GM06990 (cell line): ENCODE results near the gene MRGPRX3.
A peak's percentile ranks its signal among the peaks of the same experiment; 100 is the strongest.
"Not testable (repeated sequence)": the region's sequence is repeated elsewhere in the genome, so short reads cannot be mapped to it uniquely, and the experiment has no call there.

Experiments used
- DNase-seq: peaks from one replicate; pipeline ENCODE4 v3.0.0-alpha.2; 2011; ENCODE audit not compliant: insufficient read length; ENCODE audit errors: extremely low read depth
- H3K27me3 ChIP-seq: replicated peaks from 2 replicates; pipeline ENCODE4 v1.6.0; 2011; ENCODE audit warnings: low read length; ENCODE audit not compliant: control insufficient read depth, insufficient read depth
- H3K36me3 ChIP-seq: 2 replicates; pipeline ENCODE4 v1.5.1; 2011; ENCODE audit warnings: low read length; ENCODE audit not compliant: control insufficient read depth, insufficient read depth
- H3K4me3 ChIP-seq: replicated peaks from 2 replicates; pipeline ENCODE4 v1.5.1; 2011; ENCODE audit warnings: low read depth, mild to moderate bottlenecking, control low read depth, low read length
- TF ChIP-seq, protein P1 (sequence below): IDR thresholded peaks from 2 replicates; pipeline ENCODE4 v1.5.1; 2011; ENCODE audit warnings: low read length, control low read depth, mild to moderate bottlenecking, inconsistent platforms; ENCODE audit not compliant: insufficient read depth, poor library complexity, severe bottlenecking

MRGPRX3 gene

DNA sequence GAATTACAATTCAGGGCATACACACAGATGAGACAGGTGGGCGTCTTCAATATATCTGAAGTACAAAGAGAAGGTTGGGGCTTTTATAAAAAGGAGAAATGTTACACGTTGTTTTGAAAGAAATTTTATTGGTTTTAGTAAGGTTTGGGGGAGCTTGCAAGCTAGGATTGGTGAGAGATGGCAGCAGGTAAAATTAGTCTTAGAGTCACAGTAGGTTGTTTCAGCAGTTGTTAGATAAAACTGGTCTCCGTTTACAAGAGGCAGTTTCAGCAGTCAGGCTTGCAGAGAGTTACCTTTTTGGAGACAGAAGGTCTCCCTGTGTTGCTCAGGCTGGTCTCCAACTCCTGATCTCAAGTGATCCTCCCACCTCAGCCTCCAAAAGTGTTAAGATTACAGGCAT is 24.1 kb upstream of the MRGPRX3 start:
- TF ChIP-seq, protein P1, sequence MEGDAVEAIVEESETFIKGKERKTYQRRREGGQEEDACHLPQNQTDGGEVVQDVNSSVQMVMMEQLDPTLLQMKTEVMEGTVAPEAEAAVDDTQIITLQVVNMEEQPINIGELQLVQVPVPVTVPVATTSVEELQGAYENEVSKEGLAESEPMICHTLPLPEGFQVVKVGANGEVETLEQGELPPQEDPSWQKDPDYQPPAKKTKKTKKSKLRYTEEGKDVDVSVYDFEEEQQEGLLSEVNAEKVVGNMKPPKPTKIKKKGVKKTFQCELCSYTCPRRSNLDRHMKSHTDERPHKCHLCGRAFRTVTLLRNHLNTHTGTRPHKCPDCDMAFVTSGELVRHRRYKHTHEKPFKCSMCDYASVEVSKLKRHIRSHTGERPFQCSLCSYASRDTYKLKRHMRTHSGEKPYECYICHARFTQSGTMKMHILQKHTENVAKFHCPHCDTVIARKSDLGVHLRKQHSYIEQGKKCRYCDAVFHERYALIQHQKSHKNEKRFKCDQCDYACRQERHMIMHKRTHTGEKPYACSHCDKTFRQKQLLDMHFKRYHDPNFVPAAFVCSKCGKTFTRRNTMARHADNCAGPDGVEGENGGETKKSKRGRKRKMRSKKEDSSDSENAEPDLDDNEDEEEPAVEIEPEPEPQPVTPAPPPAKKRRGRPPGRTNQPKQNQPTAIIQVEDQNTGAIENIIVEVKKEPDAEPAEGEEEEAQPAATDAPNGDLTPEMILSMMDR, result no peak
- H3K36me3 ChIP-seq, result no peaks in the 10 kb centered on the region; the same call in 1 of the 2 replicates
- H3K27me3 ChIP-seq, result no peaks in the 10 kb centered on the region; the same call in 1 of the 2 replicates
- no peak overlapping the region for H3K4me3 ChIP-seq
- no peak for DNase-seq

DNA sequence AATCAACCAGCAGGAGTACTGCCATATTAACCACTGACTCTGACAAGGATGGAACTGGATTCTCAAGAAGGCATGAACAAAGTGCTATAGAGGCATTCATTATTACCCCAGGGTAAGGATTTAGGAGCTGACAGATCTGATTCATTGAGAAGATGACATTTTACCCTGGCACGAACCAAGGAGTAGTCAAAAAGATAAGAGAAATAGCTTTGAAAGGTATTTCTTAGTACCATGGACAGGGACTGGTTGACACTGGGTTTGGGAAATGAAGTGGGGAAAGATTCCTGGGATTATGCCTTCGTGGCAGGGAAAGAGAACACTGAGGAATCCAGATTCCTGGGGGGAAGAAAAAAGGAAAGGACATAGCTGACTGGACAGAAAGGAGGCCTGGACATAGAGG is 21.4 kb upstream of the MRGPRX3 start:
- TF ChIP-seq, protein P1, result no peak
- H3K36me3 ChIP-seq, result no peaks in the 10 kb centered on the region
- H3K4me3 ChIP-seq, result no peak overlapping the region
- DNase-seq, result no peak
- H3K27me3 ChIP-seq, result no peaks in the 10 kb centered on the region; the same call in 1 of the 2 replicates

DNA sequence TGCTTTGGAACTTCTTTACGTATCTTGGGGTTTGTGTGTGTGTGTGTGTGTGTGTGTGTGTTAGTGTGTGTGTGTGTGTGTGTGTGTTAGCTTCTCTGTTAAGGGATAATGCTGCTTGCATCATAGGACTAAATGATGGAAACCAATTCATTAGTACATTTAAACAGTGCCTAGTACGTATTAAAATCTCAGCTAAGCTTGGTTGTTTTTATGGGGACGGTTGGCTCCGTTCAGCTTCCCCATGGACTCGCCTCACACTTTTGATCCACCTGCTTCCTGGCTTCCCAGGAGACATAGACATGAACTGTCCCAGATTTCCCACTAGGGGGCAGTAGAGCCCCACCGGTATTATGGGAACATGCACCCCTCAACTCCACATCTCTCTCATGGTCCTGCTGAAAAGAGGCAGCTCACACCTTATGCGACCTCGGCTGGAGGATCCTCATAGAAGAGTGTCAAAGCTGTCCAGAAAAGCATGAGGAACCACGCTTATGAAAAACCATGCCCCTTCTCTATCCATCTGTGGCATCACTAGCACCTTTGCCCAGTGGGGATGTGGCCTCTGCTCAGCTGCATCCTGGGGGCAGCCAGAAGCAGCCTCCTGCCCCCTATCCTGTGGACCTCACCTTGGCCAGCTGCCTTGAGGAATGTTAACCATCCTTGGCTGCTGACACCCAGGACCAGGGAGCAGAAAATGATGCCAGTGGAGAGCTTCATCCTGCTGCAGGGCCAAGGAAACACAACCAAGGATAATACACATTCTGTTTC is 16.8 kb upstream of the MRGPRX3 start:
- peak; percentile 9 for DNase-seq
- TF ChIP-seq, protein P1, result peak; percentile 84
- Histone ChIP-seq H3K36me3 (no peaks in the 10 kb centered on the region), H3K27me3 (no peaks in the 10 kb centered on the region), H3K4me3 (no peak overlapping the region)

DNA sequence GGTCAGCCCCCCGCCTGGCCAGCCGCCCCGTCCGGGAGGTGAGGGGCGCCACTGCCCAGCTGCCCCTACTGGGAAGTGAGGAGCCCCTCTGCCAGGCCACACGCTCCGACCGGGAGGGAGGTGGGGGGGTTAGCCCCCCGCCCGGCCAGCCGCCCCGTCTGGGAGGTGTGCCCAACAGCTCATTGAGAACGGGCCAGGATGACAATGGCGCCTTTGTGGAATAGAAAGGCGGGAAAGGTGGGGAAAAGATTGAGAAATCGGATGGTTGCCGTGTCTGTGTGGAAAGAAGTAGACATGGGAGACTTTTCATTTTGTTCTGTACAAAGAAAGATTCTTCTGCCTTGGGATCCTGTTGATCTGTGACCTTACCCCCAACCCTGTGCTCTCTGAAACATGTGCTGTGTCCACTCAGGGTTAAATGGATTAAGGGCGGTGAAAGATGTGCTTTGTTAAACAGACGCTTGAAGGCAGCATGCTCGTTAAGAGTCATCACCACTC is 11.0 kb upstream of the MRGPRX3 start:
- not testable (repeated sequence) for DNase-seq, H3K36me3 ChIP-seq, H3K4me3 ChIP-seq, H3K27me3 ChIP-seq

DNA sequence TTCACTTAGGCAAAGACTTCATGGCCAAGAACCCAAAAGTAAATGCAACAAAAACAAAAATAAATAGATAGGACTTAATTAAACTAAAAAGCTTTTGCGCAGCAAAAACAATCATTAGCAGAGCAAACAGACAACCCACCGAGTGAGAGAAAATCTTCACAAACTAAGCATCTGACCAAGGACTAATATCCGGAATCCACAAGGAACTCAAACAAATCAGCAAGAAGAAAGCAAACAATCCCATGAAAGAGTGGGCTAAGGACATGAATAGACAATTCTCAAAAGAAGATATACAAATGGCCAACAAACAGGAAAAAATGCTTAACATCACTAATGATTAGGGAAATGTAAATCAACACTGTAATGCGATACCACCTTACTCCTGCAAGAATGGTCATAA is 1.3 kb upstream of the MRGPRX3 start:
- not testable (repeated sequence) for H3K36me3 ChIP-seq, DNase-seq, H3K27me3 ChIP-seq, H3K4me3 ChIP-seq

DNA sequence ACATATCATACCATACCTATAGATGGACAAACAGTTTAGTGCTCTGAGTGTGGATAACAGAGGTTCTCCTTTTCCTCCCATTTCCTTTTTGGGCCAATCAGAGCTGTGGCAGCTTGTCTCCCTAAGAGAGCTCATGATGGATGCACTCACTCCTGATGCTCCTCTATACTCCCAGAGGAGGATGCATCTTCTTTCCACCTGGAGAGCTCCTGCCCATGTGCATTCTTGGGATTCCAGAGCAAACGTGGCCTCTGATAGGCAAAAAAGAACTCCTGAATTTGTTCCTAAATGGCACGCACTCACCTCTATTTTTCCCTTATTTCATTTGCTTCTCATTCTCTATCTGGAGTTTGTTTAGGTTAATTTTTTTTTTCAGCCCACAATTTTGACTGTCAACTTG is 2.9 kb downstream of the MRGPRX3 start:
- Histone ChIP-seq H3K4me3 (no peak overlapping the region), H3K36me3 (no peaks in the 10 kb centered on the region), H3K27me3 (no peaks in the 10 kb centered on the region; the same call in 1 of the 2 replicates)
- DNase-seq, result no peak
- TF ChIP-seq, protein P1, result no peak
